Fibroblast of lung (primary cell): ENCODE measurements around the gene ASB14.

Source experiments
- CTCF ChIP-seq, 2 donors: IDR thresholded peaks in 1 of 2; conservative IDR thresholded peaks in 1 of 2; 1 replicate in 1 of 2; 2 replicates in 1 of 2; pipeline ENCODE4 v1.5.1; 2011 to 2012; ENCODE audit warnings: low read length in 2 of 2, control low read depth in 1 of 2, inconsistent platforms in 1 of 2, low read depth in 1 of 2, mild to moderate bottlenecking in 1 of 2
- EZH2 ChIP-seq: IDR thresholded peaks from 2 replicates; pipeline ENCODE4 v1.5.1; 2012; ENCODE audit warnings: low read length, control low read depth, mild to moderate bottlenecking; ENCODE audit errors: missing control alignments

GRCh38 chr3:57261119-57261518 is 31.4 kb downstream of the ASB14 start:
- no peak for TF ChIP-seq CTCF (conservative IDR thresholded peaks at IDR 0.05 in 1 of 2, IDR thresholded peaks at IDR 0.05 in 1 of 2; ENCODE audit: low read depth in 1 of 2, low read length in 2 of 2)
- no peak for TF ChIP-seq EZH2
